H7 (cell line): ENCODE data around the gene AJM1. TPM values are rescaled to one million over a fixed set of nuclear protein-coding genes. Genes with fewer than 3 reads are reported as not detected.

ENCODE experiments used
- DNase-seq: peaks from one replicate; pipeline ENCODE4 v3.0.0; 2012
- H3K27me3 ChIP-seq: 2 replicates; pipeline ENCODE4 v1.6.0; 2011; ENCODE audit warnings: mild to moderate bottlenecking, low read length; ENCODE audit not compliant: control insufficient read depth, insufficient read depth
- H3K36me3 ChIP-seq: replicated peaks from 2 replicates; pipeline ENCODE4 v1.5.1; 2011; ENCODE audit warnings: low read length; ENCODE audit not compliant: control insufficient read depth, insufficient read depth
- H3K4me3 ChIP-seq: 2 replicates; pipeline ENCODE4 v1.5.1; 2011; ENCODE audit warnings: low read depth, mild to moderate bottlenecking, control low read depth, low read length, moderate library complexity; ENCODE audit not compliant: insufficient read depth
- total RNA-seq: library from RNA; depleted of rRNA; stranded (reverse); fragments of >200 nt; shearing (Covaris generic); gene quantifications from 2 replicates; pipeline ENCODE4 v1.2.3, GENCODE V29; 2014

AJM1 gene
- total RNA-seq, 1 experiment from 2014 or later: 0.14 TPM

DNA sequence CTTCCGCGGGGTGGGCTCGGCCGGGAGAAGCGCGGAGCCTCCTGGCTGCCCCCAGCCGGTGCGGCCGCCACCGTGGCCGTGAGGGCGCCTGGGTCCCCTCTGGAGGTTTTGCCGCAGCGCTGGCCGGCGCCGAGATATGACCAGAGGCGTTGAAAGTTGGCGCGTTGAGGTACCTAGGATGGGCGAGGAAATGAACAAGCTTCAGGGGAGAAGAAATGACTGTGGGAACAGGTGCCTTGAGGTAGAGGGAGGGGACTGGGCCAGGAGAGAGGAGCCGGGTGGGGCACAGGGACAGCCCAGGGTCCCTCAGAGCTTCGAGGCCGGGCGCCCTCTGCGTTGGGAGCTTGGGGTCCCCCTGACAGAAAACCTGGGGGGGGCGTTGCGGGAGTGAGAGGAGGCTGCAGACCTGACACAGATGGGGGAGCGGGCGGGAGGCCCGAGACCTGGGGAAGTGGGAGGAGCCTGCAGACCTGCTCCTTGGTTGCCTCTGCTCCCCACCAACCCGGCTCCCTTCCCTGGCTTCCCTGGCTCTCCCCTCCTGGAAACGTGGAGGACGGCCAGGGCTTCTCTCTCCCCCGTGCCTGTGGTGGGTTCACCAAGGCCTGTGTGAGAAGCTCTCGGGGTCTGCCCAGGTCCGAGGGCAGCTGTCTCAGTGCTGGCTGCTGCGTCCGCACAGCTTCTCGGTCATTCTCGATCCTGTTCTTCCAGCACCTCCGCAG, 20.3 kb upstream of the AJM1 start:
- DNase-seq: peak; percentile 94
- H3K4me3 ChIP-seq: peak overlapping the region; percentile 40; the same call in 1 of the 2 replicates
- peaks cover 11% of the 10 kb centered on the region for H3K36me3 ChIP-seq
- no peaks in the 10 kb centered on the region for H3K27me3 ChIP-seq

DNA sequence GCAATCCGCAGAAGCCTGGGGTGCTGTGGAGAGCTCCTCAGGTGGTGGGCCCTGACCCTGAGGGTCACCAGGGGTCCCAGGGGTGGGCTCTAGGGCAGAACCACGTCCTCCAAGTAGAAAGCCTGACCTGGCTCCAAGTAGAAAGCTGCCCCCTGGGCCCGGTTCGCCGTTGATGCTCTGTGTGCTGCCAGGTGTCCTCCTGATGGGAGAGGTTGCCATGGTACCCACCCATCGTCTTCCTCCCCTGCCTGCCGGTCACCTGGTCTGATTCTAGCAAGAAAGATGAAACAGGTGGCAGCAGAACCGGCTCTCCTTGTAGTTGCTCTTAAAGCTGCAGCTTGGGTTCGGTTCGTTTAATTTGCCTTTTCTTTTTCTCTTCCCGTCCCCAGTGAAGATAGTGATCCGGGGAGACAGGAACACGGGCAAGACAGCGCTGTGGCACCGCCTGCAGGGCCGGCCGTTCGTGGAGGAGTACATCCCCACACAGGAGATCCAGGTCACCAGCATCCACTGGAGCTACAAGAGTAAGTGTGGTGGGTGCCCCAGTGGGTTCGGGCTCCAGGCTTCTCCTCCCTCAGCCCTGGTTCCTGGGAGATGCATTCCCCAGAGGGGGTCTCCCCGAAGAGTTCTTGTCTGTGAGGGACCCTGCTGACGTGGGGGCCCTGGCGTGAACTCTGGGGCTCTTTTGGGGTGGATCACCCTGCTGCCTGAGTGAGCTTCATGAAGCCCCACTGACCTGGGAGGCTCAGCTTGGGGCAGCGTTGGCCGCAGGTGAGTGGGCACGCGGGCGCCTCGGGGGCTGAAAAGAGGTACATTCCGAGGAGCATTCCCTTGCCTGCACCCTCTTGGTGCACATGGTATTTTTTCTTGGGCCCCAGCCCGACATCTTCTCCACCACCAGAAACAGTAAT, 18.9 kb upstream of the AJM1 start:
- Histone ChIP-seq H3K27me3 (no peaks in the 10 kb centered on the region), H3K4me3 (no peak overlapping the region), H3K36me3 (peaks cover 12% of the 10 kb centered on the region)
- no peak for DNase-seq

DNA sequence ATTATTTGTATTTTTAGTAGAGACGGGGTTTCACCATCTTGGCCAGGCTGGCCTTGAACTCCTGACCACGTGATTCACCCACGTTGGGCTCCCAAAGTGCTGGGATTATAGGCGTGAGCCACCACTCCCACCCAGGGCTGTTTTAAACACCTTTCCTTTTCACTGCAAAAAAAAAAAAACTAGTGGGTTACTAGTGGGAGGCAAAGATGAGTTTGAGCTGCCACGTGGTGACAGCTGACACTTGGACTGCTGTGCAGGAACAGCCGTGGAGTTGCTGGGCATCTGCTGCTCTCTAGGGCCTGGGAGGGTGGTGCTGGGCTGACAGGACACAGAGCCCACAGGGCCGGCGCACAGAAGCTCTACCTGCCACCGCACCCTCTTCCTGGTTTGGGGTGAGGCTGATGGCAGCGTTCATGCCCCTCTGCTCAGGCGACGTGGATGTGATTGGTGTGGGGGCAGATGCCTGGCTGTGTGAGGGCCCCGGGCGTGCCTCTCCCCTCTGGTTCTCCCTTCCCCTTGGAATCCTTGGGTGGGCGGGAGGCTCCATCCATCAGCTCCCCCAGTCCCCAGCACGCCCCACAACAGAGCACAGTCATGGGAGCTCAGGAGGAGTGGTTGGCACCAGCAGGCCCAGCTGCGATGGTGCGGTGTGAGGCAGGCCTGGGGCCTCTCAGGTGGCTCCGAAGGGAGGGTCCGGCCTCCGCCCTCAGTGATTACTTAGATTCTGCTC, 17.6 kb upstream of the AJM1 start:
- peaks cover 18% of the 10 kb centered on the region for H3K36me3 ChIP-seq
- H3K4me3 ChIP-seq: no peak overlapping the region
- no peak for DNase-seq

DNA sequence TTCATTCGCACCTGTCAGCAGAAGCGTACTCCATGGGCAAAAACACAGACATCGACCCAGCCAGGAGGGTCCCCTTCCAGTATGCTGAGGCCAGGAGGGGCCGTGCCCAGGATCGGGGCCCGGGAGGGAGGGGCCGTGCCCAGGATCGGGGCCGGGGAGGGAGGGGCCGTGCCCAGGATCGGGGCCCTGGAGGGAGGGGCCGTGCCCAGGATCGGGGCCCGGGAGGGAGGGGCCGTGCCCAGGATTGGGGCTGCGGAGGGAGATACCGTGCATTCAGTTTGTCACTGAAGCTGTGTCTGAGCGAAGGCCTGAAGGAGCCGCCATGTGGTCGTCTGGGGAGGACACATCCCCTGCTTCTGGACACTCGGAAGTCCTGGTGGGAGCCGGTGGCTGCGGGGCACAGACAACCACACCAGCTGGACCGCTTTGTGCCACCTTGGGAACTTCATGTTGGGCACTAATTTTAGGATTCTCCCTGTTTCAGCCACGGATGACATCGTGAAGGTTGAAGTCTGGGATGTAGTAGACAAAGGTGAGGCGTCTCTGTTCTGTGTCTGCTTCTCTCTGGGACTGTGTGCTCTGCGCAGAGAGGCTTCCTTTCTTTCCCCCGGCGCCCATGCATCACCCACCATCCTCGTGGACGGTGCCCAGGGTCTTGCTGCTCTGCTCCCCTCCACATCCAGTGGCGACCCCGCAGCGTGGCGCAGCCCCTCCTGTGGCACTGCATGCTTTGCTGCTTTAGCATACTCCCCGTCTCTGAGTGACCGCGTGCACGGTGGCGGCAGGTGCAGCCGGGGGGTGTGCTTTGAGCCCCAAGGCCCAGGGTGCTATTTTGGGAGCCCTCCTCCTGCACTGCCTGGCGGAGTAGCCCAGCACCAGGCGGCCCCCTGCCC, 16.7 kb upstream of the AJM1 start:
- peaks cover 26% of the 10 kb centered on the region for H3K36me3 ChIP-seq
- H3K4me3 ChIP-seq: no peak overlapping the region
- DNase-seq: no peak
- H3K27me3 ChIP-seq: no peaks in the 10 kb centered on the region

More for the DNA sequence above, 17.6 kb upstream of the AJM1 start:
- H3K27me3 ChIP-seq: no peaks in the 10 kb centered on the region

DNA sequence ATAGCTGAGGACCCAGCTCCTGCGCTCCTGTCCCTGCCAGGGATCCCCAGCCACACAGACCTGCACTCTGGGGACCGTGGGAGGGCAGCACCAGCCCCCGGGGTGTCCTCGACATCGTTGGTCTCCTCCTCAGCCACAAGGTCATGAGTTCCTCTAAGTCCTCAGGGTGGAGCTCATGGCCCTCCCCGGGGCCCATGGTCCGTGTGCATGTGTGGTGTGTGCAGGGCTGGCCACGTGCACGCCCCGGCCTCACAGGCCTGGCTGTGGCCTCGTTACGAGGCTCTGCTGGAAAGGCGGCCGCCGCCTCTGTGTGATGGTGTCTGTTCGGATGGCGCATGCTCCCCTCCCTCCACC, 16.1 kb upstream of the AJM1 start:
- H3K36me3 ChIP-seq: peaks cover 30% of the 10 kb centered on the region
- no peaks in the 10 kb centered on the region for H3K27me3 ChIP-seq
- no peak for DNase-seq
- no peak overlapping the region for H3K4me3 ChIP-seq

DNA sequence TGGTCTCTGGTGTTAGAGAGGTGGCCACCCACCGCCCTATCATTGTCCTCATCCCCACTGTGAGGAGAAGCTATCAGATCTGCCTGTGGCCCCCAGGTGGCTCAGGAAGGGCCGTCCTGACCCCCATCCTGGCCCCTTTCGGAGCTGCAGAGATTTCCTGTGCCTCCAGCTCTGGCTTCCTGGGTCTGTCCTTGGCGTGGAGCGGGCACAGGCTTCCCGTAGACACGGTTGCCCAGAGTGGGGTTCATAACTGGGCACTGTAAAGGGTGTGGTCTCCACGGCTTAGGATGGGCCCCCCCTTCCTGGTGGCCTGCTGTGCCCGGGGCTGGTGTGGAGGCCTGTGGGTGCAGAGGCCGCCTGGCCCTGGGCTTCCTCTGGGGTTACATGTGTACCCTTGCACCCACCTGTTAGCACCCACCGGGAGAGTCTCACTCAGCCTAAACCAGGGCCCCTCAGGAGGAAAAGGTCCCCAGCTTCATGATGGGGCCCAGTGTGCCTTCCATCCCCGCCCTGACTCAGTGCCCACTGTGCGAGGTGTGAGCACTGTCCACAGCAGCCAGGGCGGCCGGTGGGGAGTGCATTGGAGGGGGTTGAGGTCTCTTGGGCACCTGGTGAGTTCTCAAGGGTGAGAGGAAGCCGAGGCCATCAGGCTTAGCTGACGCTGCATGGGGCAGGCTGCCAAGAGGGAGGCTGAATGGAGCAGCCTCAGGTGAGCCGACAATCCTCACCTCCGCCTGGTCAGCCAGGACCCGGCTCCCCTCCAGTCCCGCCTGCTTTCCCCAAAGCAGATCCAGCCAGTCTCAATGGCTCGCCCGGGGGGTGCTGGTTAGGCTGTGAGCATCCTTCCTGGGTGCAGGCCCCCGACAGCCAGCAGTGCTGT, 15.3 kb upstream of the AJM1 start:
- H3K36me3 ChIP-seq: peaks cover 30% of the 10 kb centered on the region

DNA sequence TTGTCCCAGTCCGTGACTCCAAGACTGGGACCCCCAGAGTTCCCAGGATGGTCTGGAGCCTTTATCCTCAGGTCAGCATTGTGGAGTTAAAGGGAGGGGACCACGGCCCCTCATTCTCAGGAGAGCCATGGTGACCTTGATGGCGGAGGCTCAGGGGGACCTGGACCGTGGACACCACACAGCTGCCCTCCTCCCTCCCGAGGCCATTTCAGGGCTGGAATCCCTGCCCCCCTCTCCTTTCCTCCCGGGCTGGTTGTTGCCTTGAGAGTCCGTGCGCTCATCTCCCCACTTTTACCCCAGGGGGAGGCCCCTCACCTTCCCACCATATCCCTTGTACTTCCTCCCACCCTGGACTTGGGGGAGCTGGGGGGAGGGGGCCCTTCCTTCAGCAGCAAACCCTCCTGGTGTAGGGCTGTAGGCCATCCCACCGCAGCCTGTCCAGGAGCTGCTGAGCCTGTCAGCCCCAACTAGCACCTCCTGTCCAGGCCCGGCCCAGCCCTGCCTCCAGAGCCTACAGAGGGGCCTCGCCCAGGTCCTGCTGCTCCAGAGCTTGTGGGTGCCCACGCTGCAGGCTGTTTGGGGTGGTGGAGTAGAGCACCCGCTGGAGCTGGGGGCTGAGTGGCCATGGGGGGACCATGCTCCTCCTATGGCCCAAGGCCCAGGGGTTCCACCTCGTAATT, 14.3 kb upstream of the AJM1 start:
- no peaks in the 10 kb centered on the region for H3K27me3 ChIP-seq
- DNase-seq: no peak
- H3K36me3 ChIP-seq: peaks cover 35% of the 10 kb centered on the region
- H3K4me3 ChIP-seq: no peak overlapping the region

More for the DNA sequence above, 15.3 kb upstream of the AJM1 start:
- Histone ChIP-seq H3K27me3 (no peaks in the 10 kb centered on the region), H3K4me3 (no peak overlapping the region)
- no peak for DNase-seq

DNA sequence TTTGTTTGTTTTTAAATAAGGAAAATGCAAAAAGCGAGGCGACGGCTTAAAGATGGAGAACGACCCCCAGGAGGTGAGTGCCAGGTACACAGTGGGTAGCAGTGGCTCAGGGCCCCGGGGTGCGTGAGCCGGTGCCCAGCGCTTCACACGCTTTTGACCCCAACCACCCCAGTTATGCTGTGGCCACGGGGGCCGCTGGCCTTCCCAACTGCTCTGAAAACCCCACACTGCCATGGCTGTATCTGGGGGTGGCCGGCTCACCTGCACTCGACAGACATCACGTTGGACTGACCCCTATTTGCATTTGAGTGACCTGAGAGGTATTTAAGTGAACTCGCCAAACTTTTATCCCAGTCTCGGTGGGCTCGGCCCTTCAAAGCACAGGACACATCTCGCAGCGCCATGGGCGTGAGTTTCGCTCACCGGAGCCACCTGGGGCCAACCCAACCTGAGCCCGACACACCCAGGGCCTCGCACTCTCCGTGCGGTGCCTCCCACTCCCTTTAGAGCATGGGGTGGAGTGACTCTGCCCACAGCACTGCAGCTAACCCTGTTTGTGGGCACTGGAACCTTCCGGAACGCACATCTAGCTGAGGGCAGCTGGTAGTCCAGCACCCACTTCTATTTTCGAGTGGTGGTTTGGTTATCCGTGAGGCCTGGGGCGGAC, 13.7 kb upstream of the AJM1 start:
- DNase-seq: no peak
- H3K4me3 ChIP-seq: no peak overlapping the region
- peaks cover 35% of the 10 kb centered on the region for H3K36me3 ChIP-seq
- H3K27me3 ChIP-seq: no peaks in the 10 kb centered on the region

DNA sequence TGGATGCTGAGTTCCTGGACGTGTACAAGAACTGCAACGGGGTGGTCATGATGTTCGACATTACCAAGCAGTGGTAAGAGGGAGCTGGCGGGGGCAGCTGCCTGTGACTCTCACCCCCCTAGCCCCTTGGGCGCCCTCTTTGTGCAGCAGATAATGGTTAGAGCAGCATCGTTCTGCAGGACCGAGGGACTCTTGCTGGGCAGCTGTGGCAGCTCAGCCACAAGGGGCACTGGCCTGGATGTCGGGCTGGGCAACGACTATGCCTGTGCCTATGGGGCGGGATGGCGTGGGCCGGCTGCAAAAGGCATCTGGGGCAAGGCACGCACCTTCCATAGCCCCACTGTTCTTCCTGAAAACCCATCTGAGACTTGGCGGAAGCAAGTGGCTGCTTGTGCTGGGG, 12.9 kb upstream of the AJM1 start:
- Histone ChIP-seq H3K4me3 (no peak overlapping the region), H3K36me3 (peaks cover 35% of the 10 kb centered on the region), H3K27me3 (no peaks in the 10 kb centered on the region)
- DNase-seq: no peak

DNA sequence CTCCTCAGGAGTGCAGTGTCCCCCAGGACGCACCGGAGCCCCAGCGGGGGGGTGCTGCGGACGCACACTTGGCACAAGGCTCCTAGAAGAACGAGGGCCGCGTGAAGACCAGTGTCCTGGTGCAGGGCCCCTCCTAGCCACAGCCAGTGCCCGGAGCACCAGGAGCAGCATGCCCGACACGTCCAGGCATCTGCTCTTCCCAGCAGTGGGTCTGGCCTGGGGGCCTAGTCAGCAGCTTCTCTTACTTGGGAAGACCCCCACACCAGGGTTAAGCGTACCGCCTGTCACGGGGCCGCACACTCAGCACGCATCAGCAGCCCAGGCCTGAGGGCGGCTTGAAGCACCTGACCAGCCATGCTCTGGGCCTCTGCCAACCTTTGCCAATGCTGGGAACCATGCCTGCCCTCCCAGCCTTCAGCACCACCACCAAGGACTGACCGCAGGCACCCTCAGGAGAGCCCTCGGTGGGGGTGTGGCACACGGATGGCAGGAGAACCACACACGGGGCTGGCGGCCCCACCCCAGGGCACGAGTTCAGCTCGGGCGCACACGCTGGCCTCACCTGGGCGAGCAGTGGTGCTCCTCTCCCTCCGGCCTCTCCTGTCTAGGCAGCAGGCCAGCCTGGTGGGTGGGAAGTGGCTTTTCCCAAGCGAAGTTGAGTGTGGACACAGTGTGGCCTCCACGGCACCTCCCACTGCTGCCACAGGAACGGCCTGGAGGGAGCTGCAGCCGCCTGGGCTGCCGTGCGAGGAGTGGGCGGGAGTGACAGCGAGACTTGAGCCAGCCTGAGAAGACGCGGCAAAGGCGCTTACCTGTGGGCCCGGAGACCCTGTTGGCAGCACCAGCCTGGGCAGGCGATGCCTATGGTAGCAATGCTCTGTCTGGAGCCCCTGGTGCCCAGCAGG, 12.0 kb upstream of the AJM1 start:
- H3K4me3 ChIP-seq: no peak overlapping the region
- peaks cover 31% of the 10 kb centered on the region for H3K36me3 ChIP-seq
- H3K27me3 ChIP-seq: no peaks in the 10 kb centered on the region
- DNase-seq: no peak

DNA sequence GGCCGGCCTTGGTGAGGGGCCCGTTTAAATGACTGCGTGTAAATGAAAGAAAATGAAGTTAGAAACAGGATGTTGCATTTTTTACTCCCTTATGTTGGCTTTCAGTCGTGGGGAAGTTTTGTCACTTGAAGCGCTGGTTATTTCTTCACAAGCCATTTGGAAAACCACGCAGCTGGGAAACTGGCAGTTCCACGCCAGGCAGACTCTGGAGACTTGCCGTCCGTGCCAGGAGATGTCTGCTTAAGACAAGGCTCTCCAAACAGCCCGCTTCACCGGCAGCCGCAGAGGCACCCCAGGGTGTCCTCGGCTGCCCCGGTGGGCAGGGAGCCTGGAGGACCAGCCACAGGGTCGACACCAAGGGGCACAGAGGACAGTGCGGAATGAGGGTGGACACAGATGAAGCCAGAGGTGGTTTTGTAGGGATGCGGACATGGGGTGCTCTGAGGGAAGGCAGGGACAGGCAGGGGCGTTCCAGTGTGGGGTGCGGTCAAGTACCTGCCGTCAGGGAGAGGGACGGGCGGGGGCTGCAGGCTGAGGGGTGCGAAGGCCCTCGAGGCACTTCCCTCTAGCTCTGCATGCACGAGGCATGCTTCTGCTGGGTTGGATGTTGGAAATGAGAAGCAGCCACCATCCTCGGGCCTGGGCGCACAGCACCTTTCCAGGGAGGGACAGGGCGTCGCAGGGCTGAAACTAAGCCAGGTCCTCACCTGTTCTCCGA, 11.1 kb upstream of the AJM1 start:
- DNase-seq: no peak
- Histone ChIP-seq H3K27me3 (no peaks in the 10 kb centered on the region), H3K36me3 (peaks cover 24% of the 10 kb centered on the region), H3K4me3 (no peak overlapping the region)
